Lower leg skin (tissue), 3 donors: ENCODE data around the gene CNTFR.

Source experiments
- POLR2A ChIP-seq, 2 donors: fragments of 450-650 bp; IDR thresholded peaks; one replicate each; pipeline ENCODE4 v1.6.1; 2016 to 2017; ENCODE audit warnings: antibody characterized with exemption in 2 of 2, mild to moderate bottlenecking in 1 of 2, moderate library complexity in 1 of 2
- TF ChIP-seq, protein P1 (sequence below), 3 donors: fragments of 450-650 bp; IDR thresholded peaks; one replicate each; pipeline ENCODE4 v1.5.1; 2016; ENCODE audit warnings: antibody characterized with exemption in 3 of 3, mild to moderate bottlenecking in 3 of 3, moderate library complexity in 2 of 3

DNA sequence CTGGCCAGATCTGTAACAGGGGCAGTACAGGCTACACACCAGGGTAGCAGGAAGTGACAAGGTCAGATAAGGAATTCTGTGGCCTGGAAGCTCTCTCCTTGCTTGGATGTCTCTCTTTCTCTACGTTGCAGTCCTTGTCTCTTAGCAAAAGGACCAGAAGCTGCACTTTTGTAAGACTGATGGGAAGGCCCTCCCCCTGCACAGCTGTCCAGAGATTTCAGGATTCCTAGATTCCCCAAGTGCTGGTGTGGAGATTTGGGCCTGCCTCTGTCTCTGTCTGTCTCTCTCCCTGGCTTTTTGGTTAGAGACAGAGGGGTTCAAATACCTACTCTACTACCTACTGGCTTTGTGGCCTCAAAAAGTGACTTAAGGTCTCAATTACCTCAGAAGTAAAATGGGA is 10.0 kb upstream of the CNTFR start:
- TF ChIP-seq, protein P1, sequence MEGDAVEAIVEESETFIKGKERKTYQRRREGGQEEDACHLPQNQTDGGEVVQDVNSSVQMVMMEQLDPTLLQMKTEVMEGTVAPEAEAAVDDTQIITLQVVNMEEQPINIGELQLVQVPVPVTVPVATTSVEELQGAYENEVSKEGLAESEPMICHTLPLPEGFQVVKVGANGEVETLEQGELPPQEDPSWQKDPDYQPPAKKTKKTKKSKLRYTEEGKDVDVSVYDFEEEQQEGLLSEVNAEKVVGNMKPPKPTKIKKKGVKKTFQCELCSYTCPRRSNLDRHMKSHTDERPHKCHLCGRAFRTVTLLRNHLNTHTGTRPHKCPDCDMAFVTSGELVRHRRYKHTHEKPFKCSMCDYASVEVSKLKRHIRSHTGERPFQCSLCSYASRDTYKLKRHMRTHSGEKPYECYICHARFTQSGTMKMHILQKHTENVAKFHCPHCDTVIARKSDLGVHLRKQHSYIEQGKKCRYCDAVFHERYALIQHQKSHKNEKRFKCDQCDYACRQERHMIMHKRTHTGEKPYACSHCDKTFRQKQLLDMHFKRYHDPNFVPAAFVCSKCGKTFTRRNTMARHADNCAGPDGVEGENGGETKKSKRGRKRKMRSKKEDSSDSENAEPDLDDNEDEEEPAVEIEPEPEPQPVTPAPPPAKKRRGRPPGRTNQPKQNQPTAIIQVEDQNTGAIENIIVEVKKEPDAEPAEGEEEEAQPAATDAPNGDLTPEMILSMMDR (IDR thresholded peaks at IDR 0.05): no peak
- TF ChIP-seq POLR2A (IDR thresholded peaks at IDR 0.05): no peak
